ENCODE data around the gene GABARAP. TPM values are rescaled to one million over a fixed set of nuclear protein-coding genes. Genes with fewer than 3 reads are reported as not detected.

The GABARAP gene
- polyA plus RNA-seq, 1 donor (not counting 4 experiments of a cell fraction or from before 2014, with no cell fraction given): 271 TPM

DNA sequence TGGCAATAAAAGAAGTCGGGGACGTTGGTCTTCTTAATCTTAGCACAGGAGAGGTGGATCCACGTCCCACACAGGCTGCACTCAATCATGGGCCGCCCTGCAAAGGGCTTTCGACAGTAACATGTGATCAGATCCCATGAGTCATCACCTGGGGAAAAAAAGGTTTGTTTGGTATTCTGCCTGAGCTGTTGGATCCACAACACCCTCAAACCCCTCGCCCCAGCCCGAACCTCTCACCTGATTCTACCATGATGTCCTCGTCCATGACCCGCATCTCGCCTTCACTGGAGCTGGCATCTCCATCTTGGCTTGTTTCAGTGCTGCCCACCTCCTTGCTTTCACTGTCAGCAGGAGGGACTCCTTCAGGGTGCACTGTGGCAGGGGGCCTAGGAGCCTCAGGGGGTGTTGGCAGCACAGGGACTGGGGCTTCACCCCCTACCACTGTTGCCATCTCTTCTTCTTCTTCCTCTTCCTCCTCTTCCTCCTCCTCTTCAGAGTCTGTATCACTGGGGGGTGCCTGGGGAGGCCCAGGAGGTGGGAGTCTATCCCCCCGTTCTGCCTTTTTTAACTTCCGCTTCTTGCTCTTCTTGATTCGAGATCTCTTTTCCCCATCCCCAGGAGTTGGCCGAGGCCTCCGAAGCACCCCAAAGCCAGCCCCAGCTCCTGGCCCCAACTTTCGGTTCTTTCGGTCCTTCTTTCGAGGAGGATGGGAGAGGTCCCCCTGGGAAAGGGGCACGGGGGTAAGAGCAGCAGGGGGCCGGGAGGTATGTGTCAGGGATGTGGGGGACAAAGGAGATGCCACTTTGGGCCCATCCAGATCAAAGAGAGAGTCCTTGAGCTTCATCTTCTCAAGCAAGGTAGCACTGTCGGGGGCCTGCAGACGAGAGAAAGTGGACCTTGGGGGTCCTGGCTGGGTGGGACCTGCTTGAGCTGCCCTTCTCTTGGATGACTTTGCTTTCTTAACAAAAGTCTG, 6.3 kb downstream of the GABARAP start:
- TF ChIP-seq, protein P1, sequence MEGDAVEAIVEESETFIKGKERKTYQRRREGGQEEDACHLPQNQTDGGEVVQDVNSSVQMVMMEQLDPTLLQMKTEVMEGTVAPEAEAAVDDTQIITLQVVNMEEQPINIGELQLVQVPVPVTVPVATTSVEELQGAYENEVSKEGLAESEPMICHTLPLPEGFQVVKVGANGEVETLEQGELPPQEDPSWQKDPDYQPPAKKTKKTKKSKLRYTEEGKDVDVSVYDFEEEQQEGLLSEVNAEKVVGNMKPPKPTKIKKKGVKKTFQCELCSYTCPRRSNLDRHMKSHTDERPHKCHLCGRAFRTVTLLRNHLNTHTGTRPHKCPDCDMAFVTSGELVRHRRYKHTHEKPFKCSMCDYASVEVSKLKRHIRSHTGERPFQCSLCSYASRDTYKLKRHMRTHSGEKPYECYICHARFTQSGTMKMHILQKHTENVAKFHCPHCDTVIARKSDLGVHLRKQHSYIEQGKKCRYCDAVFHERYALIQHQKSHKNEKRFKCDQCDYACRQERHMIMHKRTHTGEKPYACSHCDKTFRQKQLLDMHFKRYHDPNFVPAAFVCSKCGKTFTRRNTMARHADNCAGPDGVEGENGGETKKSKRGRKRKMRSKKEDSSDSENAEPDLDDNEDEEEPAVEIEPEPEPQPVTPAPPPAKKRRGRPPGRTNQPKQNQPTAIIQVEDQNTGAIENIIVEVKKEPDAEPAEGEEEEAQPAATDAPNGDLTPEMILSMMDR (optimal IDR thresholded peaks at IDR 0.05 in 1 of 3, IDR thresholded peaks at IDR 0.05 in 1 of 3, conservative IDR thresholded peaks at IDR 0.05 in 1 of 3; ENCODE audit: extremely low read depth in 1 of 3, insufficient read depth in 2 of 3, low read length in 3 of 3): no peak
- no peak for TF ChIP-seq EZH2 (IDR thresholded peaks at IDR 0.05; ENCODE audit: low read length)
- peaks cover 41% of the 10 kb centered on the region for H3K4me1 ChIP-seq (ENCODE audit: control insufficient read depth, extremely low read depth, insufficient read depth, low read length)
- H3K9me3 ChIP-seq (ENCODE audit: control insufficient read depth, low read depth, low read length): no peaks in the 10 kb centered on the region
- H3K4me2 ChIP-seq (ENCODE audit: control insufficient read depth, extremely low read depth, insufficient read depth, low read depth, low read length): peak overlapping the region; percentile 9
- dilution Hi-C loops (cut with MboI; ENCODE audit: extremely low pct_ligation_motif_present, low sequenced_read_pairs): no loop called here
- peaks cover 14 to 31% of the 10 kb centered on the region in 2 experiments for H3K36me3 ChIP-seq (ENCODE audit: control insufficient read depth in 2 of 2, extremely low read depth in 1 of 2, insufficient read depth in 2 of 2, low read length in 2 of 2)
- DNase-seq (ENCODE audit: low read depth, low spot score) (no peak), FAIRE-seq (no peak)
- H4K20me1 ChIP-seq (ENCODE audit: control insufficient read depth, extremely low read depth, insufficient read depth, low read length): peaks cover 3% of the 10 kb centered on the region
- peak overlapping the region; percentile 93 for H3K27ac ChIP-seq (ENCODE audit: control insufficient read depth, insufficient read depth, low read length)
- H3K9ac ChIP-seq (ENCODE audit: control insufficient read depth, extremely low read depth, insufficient read depth, low read length): peak overlapping the region; percentile 18
- peaks cover 60% of the 10 kb centered on the region for H3K79me2 ChIP-seq (ENCODE audit: control insufficient read depth, insufficient read depth, low read length)
- H3K4me3 ChIP-seq (ENCODE audit: control insufficient read depth in 2 of 3, extremely low read depth in 1 of 3, insufficient read depth in 2 of 3, low read depth in 1 of 3, low read length in 3 of 3): no peak overlapping the region
- peaks cover 2% of the 10 kb centered on the region for H3K9me1 ChIP-seq (ENCODE audit: control insufficient read depth, extremely low read depth, insufficient read depth, low read length)
- no peaks in the 10 kb centered on the region for H3K27me3 ChIP-seq (ENCODE audit: control insufficient read depth, extremely low read depth, insufficient read depth, low read length)
- no peak overlapping the region for H2AFZ ChIP-seq (ENCODE audit: control insufficient read depth, low read length)

DNA sequence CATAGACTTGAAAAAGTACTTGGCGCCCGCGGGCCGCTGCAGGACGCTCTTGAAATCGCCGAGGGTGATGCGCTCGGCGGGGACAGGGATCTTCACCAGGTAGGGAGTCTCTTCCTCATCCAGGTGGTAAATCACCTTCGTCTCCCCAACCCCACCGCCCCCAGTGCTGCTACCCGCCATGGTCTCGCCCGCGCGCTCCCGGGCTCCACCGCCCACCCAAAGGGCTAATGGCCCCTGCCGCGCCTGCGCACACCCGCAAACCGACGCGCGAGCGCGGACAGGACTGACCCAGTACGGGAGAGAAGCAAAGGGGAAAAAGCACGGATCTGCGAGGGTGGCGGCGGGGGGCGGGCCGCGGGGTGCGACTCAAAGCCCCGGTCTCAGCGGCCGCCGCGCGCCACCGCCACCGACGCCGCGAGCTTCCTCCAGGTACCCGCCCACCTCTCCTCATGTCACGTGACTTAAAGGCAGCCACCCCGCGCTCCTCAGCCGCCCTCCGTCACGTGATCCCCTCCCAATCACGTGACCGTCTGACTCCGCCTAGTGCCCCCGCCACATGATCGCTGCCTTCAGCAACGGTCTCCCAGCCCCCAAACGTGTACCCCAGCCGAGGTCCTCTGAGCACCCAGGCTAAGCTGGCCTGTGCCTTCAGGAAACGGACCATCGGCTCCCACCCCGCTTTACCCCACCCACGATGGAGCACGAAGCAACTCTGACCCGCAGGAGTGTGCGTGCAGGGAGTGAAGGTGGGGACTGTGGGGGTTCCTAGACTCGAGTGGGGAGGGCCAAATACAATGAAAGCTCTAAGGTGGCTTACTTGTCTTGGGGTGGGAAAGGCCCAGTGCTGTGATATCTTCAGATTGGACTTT, 7.9 kb downstream of the GABARAP start, which contains the start of gene DVL2:
TSS of gene DVL2 (minus strand) at position 435 of the 869 bp plus-strand sequence. CDS start at position 180, 255 bp downstream.
- Histone ChIP-seq H3K4me1 (ENCODE audit: control insufficient read depth, extremely low read depth, insufficient read depth, low read length) (peaks cover 33% of the 10 kb centered on the region), H3K27ac (ENCODE audit: control insufficient read depth, insufficient read depth, low read length) (peak within 1 kb of the TSS; percentile 93), H3K9ac (ENCODE audit: control insufficient read depth, extremely low read depth, insufficient read depth, low read length) (peak within 1 kb of the TSS; percentile 94), H3K79me2 (ENCODE audit: control insufficient read depth, insufficient read depth, low read length) (peaks cover 62% of the 10 kb centered on the region), H2AFZ (ENCODE audit: control insufficient read depth, low read length) (peak within 1 kb of the TSS; percentile 56), H3K4me3 (ENCODE audit: control insufficient read depth in 2 of 3, extremely low read depth in 1 of 3, insufficient read depth in 2 of 3, low read depth in 1 of 3, low read length in 3 of 3) (peak within 1 kb of the TSS; percentile 63 to 98 (median 93)), H4K20me1 (ENCODE audit: control insufficient read depth, extremely low read depth, insufficient read depth, low read length) (peaks cover 3% of the 10 kb centered on the region), H3K9me3 (ENCODE audit: control insufficient read depth, low read depth, low read length) (no peaks in the 10 kb centered on the region), H3K27me3 (ENCODE audit: control insufficient read depth, extremely low read depth, insufficient read depth, low read length) (no peaks in the 10 kb centered on the region), H3K36me3 (ENCODE audit: control insufficient read depth in 2 of 2, extremely low read depth in 1 of 2, insufficient read depth in 2 of 2, low read length in 2 of 2) (peaks cover 13 to 35% of the 10 kb centered on the region in 2 experiments), H3K4me2 (ENCODE audit: control insufficient read depth, extremely low read depth, insufficient read depth, low read depth, low read length) (peak within 1 kb of the TSS; percentile 96), H3K9me1 (ENCODE audit: control insufficient read depth, extremely low read depth, insufficient read depth, low read length) (peaks cover 2% of the 10 kb centered on the region)
- dilution Hi-C loops (cut with MboI; ENCODE audit: extremely low pct_ligation_motif_present, low sequenced_read_pairs): no loop called here
- peak; percentile 84 for FAIRE-seq
- DNase-seq (ENCODE audit: low read depth, low spot score): peak; percentile 88
- TF ChIP-seq, protein P1 (optimal IDR thresholded peaks at IDR 0.05 in 1 of 3, IDR thresholded peaks at IDR 0.05 in 1 of 3, conservative IDR thresholded peaks at IDR 0.05 in 1 of 3; ENCODE audit: extremely low read depth in 1 of 3, insufficient read depth in 2 of 3, low read length in 3 of 3): no peak
- no peak for TF ChIP-seq EZH2 (IDR thresholded peaks at IDR 0.05; ENCODE audit: low read length)
